NCI-H774 (cell line): ENCODE results near the gene DELE1.
"Not testable (repeated sequence)": the region's sequence is repeated elsewhere in the genome, so short reads cannot be mapped to it uniquely, and the experiment has no call there.

ENCODE experiments used
- DNase-seq: peaks from one replicate; lab custom pipeline; 2025; lab: John Stamatoyannopoulos, UW

Gene DELE1

GRCh38 chr5:141889282-141889871, 34.3 kb upstream of the DELE1 start:
- no peak for DNase-seq

DNA sequence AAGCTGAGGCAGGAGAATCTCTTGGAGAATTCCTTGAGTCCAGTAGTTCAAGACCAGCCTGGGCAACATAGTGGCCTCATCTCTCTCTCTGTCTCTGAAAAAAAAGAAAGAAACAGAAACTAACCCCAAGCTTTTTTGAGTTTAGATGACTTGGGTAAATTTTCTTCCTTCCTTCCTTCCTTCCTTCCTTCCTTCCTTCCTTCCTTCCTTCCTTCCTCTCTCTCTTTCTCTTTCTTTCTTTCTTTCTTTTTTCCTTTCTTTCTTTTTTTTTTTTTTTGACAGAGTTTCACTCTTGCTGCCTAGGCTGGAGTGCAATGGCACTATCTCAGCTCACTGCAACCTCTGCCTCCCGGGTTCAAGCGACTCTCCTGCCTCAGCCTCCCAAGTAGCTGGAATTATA, 33.2 kb upstream of the DELE1 start:
- not testable (repeated sequence) for DNase-seq

- DNase-seq: no peak
These were observed 26.2 kb upstream of the DELE1 start for GRCh38 chr5:141897425-141897824.

- DNase-seq: no peak
These were observed 25.1 kb upstream of the DELE1 start for GRCh38 chr5:141898448-141899049.

- DNase-seq: no peak
These were observed 21.5 kb upstream of the DELE1 start for GRCh38 chr5:141902015-141902814.

DNA sequence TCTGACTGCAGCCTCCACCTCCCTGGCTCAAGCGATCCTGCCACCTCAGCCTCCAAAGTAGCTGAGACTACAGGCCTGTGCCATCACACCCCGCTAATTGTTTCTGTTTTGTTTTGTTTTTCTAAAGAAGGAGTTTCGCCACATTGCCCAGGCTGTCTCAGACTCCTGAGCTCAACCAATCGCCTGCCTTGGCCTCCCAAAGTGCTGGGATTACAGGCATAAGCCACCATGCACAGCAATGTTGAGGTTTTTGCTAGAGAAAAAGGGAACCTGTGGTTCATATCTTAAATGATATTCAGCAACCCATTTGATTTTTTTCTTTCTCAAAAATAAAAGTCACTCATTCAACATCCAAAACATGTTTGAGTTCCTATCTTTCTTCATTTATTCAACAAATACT, 20.4 kb upstream of the DELE1 start:
- no peak for DNase-seq

DNA sequence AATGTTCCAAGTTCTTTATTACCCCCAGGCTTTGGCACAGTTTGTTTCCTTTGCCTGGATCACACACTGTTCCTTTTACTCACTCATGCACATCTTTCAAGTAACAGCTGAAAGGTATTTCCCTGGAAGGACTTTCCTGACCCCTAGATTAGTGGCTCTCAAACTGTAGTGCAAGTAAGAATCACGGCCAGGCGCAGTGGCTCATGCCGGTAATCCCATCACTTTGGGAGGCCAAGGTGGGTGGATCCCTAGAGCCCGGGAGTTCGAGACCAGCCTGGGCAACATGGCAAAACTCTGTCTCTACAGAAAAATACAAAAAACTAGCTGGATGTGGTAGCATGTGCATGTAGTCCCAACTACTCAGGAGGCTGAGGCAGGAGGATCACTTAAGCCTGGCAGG, 19.1 kb upstream of the DELE1 start:
- DNase-seq: no peak

DNA sequence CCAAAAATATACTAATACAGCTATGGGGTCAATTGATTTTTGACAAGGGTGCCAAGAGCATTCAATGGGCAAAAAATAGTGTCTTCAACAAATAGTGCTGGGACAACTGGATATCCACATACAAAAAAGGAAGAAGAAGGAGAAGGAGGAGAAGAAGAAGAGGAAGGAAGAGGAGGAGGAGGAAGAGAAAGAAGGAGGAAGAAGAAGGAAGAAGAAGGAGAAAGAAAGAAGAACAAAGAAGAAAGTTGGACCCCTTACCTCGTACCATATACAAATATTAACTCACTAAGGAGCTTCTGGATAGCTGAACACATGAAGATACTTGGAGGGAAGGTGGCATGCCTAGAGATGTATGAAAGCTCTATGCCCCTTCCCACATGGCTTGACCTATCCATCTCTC, 17.2 kb upstream of the DELE1 start:
- DNase-seq: no peak

DNA sequence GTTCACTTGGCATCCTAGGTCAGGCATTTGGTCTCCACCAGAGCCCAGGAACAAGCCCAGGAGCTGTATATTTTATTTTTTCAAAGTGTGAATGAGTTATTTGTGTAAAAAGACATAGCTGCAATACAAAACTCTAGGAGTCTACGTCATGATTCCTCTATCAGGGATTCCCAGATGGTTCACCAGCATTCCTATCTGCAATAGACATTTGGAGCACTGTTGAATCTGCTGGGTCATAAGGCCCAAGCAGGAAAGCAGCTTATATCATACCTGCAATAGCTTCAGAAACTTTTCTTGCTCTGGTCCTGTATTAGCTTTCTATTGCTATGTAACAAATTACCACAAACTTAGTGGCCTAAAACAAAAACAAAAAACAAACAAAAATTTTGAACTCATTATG, 16.7 kb upstream of the DELE1 start:
- no peak for DNase-seq

DNA sequence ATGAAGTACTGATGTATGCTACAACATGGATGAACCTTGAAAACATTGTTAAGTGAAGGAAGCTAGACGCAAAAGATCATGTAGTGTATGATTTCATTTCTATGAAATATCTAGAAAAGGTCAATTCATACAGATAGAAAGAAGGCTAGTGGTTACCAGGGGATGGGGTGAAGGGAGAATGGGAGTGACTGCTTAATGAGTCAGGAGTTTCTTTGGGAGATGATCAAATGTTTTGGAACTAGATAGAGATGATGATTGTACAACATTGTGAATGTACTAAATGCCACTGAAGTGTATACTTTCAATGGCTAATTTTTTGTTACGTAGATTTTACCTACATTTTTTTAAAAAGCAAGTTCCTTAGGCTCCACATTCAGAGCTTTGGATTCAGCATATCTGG, 14.9 kb upstream of the DELE1 start:
- DNase-seq: no peak

GRCh38 chr5:141909212-141909611, 14.5 kb upstream of the DELE1 start:
- no peak for DNase-seq

DNA sequence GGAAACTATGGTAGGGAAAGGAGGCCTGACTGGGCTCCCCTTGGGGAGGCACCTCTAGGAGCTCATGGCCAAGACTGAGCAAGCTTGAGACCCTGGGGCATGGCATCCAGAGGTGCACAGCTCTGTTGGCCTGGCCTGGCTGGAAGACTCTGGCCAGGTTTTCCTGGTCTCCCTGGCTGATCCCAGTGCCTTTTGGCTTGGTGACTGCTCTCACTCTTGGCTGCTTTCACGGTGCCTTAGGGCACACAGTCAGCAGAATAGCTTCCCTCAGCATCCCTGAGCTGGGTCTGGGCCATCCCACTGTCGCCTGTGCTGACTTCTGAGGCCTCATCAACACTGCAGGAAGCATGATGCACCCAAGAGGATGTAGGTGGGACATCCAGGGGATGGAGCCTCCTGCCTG, 13.4 kb upstream of the DELE1 start:
- no peak for DNase-seq

- no peak for DNase-seq
These were observed 10.0 kb upstream of the DELE1 start for GRCh38 chr5:141913560-141914198.

DNA sequence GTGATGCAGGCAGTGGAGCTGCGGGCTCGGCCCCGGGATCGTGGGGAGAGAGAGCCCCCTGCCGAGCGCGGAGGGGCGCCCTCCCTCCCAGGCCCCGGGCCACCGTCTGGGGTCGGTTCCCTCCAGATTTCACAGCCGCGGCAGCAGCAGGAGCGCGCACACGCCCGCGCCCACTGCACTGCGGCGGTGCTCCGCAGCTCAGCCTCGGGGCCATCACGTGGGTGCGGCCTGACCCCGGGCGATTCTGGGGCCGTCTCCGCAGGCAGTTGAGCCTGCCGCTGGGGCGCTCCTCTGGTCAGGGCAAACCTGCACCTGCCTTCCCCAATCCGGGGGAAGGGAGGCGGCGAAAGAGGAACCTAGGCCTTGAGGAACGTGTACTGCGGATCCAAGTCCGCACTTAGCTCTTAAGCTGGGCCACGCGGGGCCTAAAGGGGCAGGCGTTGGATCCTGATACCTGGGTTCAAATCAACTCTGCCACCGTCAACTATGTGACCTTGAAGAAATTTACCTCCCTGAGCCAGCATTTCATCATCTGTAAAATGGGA, 9.4 kb upstream of the DELE1 start:
- DNase-seq: peak; percentile 6

DNA sequence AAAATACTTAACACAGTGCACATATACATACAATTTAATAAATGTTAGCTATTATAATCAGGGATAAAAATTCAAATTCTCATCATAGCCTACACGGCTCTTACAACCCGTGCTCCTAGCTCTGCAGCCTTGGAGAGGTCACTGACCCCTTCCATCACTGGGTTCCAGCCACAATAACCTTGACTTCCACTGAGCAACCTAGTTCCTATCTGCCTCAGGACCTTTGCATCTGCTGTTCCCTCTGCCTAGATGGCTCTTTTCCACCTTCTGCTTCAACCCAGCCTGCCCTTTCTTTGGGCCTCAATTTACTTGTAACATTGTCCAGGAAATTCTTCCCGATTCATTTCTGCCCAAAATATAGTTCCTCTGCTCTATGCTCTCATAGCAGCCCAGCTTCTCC, 8.9 kb upstream of the DELE1 start:
- no peak for DNase-seq

DNA sequence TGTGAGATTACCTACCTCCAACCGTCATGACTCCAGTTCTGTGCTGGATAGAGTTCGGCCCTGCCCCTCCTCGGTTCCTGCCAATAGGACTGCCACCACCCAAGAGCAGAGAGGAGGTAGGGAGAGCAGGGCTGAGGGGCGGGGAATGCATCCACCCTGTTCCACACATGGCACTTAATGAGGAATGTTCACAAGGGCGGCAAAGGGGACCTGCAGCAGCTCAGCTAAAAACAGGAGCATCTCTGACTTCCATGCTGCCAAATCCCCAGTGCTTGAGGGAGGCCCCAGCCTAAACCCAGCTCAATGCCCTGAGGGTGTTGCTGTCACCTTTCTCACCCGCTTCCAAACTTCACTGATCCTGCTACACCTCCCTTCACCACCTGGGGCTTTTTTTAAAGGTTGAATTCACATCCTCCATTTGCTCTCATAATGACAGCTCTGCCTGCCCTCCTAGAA, 7.8 kb upstream of the DELE1 start:
- DNase-seq: no peak

GRCh38 chr5:141916522-141916921, 7.1 kb upstream of the DELE1 start:
- no peak for DNase-seq

DNA sequence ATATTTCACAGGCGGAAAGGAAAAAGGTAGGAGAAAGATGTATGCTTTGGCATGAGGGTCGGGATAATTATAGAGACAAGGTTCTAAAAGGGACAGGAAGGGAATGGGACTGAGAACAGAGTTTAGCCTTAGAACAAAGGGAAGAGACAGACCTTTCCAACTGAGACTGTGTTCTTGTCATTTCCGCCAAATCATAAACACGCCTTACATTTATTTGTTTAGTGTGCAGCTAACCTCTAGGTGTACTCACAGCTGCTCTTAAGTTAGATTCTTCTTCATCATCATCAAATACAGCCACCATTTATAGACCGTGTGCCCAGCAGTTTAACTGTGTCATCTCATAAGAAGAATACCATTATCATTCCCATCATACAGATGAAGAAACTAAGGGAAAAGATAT, 5.9 kb upstream of the DELE1 start:
- DNase-seq: no peak

DNA sequence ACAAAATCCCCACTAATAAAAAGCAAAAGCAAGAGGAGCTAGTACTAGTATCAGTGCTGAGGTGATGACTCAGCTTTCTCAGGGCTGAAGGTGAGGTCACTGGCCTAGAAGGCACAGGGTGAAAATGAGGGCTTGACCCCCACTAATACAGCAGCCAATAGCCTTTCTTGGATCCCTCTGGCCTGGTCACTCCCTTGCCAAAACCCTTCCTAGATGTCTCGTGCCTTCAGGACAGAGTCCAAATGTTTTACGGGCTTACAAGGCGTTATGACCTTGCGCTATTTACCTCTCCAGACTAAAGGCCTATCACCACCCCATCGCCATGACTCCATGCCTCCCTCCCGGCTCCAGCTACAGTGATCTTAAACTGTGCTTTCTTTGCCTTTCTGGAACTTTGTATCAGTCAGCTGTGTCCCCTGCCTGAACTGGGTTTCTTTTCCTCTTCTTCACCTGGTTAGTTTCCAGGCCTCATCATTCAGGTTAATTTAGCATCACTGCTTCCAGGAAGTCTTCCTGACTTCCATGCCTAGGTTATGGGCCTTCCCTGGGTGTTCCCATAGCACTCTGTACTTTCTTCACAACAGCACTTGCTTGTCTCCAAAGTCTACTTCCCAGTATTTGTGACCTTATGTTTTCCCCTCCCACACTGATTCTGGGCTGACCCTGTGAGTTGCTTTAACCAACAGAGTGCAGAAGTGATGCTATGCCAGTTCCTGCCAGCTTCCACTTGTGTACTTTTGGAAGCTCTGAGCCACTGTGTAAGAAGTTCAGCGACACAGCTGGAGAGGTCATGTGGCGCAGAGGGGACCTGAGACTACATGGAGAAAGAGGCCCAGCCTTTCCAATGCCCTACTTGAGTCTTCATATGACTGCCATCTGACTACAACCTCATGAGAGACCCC, 4.2 kb upstream of the DELE1 start:
- no peak for DNase-seq

DNA sequence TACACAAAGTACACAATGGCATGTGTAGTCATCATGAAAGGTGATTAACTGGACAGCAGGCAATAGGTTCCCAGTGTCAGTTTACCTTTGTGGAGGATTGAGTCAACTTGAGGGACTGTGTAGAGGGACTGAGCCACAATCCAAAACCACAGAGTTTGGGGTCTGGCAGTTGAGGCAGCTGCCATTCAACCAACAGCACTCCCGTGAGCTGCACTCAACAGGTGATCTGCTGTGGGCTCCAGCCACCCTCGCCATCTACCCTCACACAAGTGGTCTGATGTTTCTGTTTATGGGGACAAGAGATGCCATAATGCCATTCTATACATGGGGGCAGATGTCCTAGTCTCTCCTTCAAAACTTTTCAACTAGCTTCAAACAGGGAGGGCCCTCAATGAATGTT, 2.9 kb upstream of the DELE1 start:
- DNase-seq: no peak

DNA sequence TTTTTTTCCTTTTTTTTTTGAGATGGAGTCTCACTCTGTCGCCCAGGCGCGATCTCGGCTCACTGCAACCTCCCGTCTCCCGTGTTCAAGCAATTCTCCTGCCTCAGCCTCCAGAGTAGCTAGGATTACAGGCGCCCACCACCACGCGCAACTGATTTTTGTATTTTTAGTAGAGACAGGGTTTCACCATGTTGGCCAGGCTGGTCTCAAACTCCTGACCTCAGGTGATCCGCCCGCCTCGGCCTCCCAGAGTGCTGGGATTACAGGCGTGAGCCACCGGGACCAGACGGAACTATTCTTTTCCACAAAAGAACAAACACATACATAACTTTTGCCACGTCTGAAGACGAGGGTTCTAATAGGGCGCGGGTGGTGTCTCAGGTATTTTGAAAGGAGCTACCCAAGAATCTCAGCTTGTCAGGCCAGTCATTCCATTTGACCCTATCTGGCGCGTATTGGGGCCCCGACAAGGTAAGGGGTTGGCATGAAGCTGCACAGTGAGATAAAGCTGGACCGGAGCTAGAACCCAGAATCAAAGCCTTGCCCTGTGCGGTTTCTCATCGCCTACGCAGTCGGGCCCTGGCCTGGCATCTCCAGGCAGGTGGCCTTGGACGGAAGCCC, 734 bp upstream of the DELE1 start:
- not testable (repeated sequence) for DNase-seq
